GM18526 (cell line): ENCODE data around the gene CCR4.

Experiments used
- POLR2A ChIP-seq: IDR thresholded peaks from 3 replicates; pipeline ENCODE4 v1.6.1; 2011; ENCODE audit not compliant: insufficient read length; ENCODE audit errors: extremely low read depth

CCR4 gene

GRCh38 chr3:32952369-32953077 lies 1.1 kb downstream of the CCR4 start:
- no peak for TF ChIP-seq POLR2A

GRCh38 chr3:32954506-32954905 lies 3.1 kb downstream of the CCR4 start:
- no peak for TF ChIP-seq POLR2A

GRCh38 chr3:32956750-32957570 lies 5.5 kb downstream of the CCR4 start:
- TF ChIP-seq POLR2A: no peak

GRCh38 chr3:32958509-32958908 lies 7.1 kb downstream of the CCR4 start:
- TF ChIP-seq POLR2A: no peak

GRCh38 chr3:32959371-32959770 lies 7.9 kb downstream of the CCR4 start:
- TF ChIP-seq POLR2A: no peak

- no peak for TF ChIP-seq POLR2A
Measured at GRCh38 chr3:32960404-32961170, 9.1 kb downstream of the CCR4 start.

GRCh38 chr3:32961189-32961715 lies 9.8 kb downstream of the CCR4 start:
- TF ChIP-seq POLR2A: no peak

- no peak for TF ChIP-seq POLR2A
Measured at GRCh38 chr3:32963871-32964270, 12.4 kb downstream of the CCR4 start.

GRCh38 chr3:32968166-32968919 lies 16.9 kb downstream of the CCR4 start:
- no peak for TF ChIP-seq POLR2A

- TF ChIP-seq POLR2A: no peak
Measured at GRCh38 chr3:32968920-32969389, 17.5 kb downstream of the CCR4 start.

- TF ChIP-seq POLR2A: no peak
Measured at GRCh38 chr3:32969656-32970055, 18.2 kb downstream of the CCR4 start.

GRCh38 chr3:32972482-32973146 lies 21.2 kb downstream of the CCR4 start:
- no peak for TF ChIP-seq POLR2A

GRCh38 chr3:32973982-32974381 lies 22.5 kb downstream of the CCR4 start:
- no peak for TF ChIP-seq POLR2A
